Stimulated activated CD8-positive, alpha-beta memory T cell treated with anti-CD3 and anti-CD28 coated beads, Interleukin-4, amount 100 ng/mL, for 4 hours (primary cell): ENCODE measurements around the gene FIS1.
"Not testable (repeated sequence)": the region's sequence is repeated elsewhere in the genome, so short reads cannot be mapped to it uniquely, and the experiment has no call there.

Experiments used
- DNase-seq, 2 donors: peaks; one replicate each; pipeline ENCODE4 v3.0.0-alpha.2; 2020; ENCODE audit warnings: low read depth in 2 of 2, low spot score in 1 of 2

FIS1 gene

DNA sequence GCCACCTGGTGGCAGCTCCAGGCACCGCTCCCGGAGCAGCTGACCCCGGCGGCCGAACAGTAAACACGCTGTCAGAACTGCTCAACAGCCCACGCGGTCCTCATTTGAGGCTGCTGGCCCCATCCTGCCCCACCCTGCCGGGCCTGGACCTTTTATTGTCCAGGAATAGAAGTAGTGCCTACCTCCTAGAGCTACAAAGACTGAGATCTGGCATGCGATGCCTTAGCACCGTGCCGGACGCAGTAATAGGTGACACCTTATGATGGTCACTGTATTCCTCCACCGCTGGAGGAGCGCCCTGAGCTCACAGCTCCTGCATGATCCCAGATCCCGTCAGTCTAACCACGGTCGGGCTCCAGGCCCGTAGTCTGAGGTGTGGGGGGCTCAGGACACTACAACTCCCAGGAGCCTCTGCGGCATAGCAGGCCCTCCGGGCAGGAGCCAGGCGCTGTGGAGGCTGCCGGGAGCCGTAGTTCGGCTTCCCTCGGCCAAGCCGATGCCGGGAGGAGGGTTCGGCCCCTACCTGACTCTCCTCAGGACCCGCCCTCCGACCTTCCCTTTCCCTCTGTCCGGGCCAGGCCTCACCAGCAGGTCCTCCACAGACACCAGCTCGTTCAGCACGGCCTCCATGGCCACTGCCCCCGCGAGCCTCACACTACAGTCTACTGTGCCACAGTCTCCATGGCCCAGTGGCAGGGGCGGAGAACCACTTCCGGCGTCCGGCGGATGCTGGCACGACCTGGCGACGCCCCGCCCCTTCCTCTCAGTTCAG, at the start of gene FIS1:
TSS of gene FIS1 (minus strand) at position 707 of the 772 bp plus-strand sequence. CDS start at position 630, 77 bp downstream.
- peak; percentile 79 to 83 for DNase-seq

DNA sequence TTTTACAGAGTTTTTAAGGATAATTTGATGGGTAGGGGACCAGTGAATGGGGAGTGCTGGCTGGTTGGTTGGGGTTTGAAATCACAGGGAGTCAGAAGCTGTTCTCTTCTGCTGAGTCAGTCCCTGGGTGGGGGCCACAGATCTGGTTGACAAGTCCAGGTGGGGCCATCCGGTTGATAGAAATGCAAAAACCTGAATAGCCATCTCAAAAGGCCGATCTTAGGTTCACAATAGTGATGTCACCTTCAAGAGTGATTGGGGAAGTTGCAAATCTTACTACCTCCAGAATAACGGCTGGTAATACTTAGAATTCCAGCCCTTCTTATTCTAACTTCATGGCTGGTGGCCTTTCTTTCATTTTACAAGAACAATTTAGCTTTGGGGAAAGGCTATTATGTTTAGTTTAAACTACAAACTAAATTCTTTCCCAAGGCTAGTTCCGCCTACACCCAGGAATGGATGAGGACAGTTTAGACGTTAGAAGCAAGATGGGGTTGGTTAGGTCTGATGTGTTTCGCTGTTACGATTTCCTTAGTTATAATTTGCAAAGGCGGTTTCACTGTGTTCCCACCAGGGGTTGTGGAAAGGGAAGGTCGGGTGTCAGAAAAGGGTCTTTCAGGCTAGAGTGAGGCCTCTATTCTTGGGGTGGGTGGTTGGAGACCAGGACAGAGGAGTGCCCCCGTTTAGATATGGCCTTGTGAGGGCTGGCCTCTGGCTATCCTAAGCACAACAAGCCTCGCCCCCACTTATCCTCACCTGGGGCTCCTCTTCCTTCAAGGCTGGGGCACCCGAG, 49.4 kb upstream of the FIS1 start:
- DNase-seq: no peak

DNA sequence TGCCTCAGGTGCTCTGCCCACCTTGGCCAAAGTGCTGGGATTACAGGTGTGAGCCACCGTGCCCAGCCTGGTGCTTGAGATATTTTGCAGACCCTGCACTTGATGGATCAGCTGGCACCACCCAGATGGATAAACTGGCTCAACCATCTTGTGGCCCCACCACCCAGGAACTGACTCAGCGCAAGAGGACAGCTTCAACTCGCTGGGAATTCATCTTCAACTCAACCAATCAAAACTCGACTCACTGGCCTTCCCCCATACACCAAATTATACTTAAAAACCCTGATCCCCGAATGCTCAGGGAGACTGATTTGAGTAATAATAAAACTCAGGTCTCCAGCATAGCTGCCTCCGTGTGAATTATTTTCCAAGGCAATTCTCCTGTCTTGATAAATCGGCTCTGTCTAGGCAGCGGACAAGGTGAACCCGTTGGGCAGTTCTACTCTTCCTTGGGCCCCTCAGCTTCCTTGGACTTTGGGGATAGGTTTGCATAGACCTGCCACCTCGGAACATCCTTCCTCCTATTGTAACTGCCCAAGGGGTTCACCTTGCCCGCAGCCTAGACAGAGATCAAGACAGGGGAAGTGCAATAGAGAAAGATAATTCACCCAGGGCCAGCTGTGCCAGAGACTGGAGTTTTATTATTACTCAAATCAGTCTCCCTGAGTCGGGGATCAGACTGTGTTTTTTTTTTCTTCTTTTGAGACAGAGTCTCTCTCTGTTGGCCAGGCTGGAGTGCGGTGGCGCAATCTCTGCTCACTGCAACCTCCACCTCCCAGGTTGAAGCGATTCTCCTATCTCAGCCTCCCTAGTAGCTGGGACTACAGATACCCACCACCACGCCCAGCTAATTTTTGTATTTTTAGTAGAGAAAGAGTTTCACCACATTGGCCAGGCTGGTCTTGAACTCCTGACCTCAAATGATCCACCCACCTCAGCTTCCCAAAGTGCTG, 48.5 kb upstream of the FIS1 start:
- not testable (repeated sequence) for DNase-seq

DNA sequence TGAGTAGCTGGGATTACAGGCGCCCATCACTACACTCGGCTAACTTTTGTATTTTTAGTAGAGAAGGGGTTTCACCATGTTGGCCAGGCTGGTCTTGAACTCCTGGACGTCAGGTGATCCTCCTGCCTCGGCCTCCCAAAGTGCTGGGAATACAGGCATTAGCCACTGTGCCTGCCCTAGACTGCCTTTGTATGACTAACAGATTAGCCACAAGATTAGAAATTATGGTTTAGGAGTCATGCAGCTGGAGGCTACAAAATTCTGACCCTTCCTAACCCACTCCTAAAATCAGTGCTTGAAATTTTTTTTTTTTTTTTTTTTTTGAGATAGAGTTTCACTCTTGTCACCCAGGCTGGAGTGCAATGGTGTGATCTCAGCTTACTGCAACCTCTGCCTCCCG, 47.7 kb upstream of the FIS1 start:
- DNase-seq: not testable (repeated sequence)

DNA sequence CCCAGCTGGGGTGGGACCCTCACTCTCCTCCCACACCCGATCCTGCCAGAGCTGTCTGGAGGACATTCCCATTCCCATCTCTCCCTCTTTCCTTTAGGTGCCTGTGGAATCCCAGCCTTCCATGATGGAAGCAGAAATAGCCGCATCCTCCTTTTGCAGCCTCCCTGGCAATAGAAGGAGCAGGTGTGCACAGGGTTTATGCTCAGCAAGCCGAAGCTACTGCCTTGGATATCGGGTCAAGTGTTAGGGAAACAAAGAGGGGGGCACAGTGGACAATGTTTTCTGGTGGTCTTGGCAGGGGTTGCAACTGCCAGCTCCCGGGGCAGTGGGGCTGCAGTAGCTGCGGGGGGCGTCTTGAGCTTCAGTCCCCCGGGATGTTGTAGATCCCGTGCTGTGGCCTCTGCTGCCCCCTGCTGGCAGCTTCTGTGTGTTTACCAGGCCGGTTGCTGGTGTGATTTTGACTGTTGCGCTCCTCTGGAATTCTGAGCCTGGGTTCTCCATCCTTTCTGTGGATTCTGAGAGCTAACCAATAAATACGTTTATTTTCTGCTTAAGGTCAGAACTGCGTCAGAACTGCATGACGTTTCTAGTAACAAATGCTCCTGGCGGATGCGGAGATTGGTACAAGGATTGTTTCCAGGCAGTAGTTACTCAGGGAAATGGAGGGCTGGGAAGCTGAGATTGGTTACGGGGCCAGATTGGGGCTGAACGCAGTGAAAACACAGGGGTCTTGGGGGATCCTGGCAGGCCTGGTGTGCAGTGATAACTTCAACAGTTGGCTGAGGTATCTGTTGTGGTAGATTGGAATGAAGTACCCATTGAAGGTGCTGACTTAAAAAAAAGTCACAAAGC, 45.5 kb upstream of the FIS1 start:
- peak; percentile 24 to 45 for DNase-seq

DNA sequence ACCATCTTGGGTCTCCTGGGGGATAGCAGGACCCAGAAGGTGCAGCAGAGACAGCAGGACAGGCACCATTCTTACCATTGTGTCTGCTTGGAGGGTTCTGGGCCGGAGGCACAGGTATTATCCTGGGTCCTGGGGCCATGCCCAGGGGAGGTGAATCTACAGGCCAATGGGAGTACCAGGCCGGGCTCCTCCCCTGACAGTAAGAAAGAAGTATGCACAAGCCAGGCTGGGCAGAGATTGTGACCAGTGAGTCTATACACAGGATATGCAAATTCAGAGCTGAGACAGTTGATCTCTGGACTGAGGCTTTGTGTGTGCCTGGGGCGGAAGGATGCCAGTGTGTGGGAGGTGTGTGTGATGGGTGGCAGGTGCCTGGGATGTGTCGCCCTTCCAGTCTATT, 44.8 kb upstream of the FIS1 start:
- DNase-seq: not testable (repeated sequence)

DNA sequence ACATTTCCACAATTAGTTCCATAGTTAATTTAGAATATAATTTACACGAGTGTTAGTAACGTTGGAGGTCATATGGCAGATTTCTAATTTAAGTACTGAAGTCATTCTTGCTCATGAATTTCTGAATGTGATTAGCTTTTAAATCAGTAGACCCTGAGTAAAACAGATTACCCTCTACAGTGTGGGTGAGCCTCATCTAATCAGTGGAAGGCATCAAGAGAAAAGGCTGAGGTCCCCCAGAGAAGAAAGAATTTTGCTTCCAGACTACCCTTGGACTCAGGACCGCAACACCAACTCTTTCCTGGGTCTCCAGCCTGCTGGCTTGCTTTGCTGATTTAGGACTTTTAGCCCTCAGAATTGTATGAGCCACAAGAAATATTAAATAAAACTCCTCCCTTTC, 43.6 kb upstream of the FIS1 start:
- no peak for DNase-seq

DNA sequence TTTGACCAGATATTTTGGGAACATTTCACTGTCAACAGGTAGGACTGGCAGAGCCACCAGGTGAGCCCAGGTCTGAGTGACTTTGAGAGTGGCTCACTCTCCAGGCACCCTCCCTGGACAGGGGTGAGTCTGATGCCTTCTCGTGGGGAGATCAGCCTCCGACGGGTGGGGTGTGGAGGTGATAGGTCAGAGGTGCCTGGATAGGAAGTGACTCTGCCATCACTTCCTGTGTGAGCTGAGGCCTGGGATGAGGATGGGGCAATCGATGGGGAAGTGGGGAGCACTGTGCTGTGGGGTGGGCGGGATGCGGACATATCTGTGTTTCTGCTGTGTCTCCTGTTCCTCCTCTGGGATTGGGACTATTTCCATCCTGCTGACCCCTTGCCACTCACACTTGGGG, 42.2 kb upstream of the FIS1 start:
- no peak for DNase-seq

DNA sequence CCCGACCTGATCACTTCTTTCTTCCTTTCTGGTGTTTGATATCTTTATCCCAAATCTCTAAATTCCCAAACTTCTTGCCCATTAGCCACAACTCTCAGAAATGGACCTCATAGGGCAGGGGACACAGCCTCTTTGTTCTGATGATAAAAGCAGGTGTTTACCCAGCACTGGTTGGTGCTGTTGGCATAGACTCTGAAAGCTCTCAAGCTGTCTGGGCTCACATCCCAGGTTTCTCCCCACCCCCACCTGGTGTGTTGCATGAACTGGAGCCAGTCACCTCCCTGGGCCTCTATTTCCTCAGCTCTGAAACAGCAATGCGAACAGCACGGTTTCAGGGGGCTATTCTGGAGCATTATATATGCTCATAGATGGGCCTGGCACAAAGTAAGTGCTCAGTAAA, 41.0 kb upstream of the FIS1 start:
- not testable (repeated sequence) for DNase-seq

DNA sequence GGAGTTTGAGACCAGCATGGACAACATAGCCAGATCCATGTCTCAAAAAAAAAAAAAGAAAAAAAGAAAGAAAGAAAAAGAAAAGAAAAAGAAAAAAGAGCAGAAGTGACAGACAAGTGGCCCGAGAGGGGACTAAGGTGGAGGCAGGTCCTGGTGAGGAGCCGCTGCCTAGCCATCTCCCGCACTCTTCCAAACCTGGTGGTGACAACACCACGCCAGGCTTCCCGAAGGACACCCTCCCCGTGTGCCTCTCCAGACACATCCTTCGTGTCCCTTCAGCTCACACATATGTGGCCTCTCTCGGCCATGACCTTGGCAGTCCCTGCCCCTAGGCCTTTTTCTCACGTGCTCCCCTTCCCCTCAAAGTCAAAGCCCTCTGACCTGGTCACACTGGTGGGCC, 40.3 kb upstream of the FIS1 start:
- DNase-seq: no peak

DNA sequence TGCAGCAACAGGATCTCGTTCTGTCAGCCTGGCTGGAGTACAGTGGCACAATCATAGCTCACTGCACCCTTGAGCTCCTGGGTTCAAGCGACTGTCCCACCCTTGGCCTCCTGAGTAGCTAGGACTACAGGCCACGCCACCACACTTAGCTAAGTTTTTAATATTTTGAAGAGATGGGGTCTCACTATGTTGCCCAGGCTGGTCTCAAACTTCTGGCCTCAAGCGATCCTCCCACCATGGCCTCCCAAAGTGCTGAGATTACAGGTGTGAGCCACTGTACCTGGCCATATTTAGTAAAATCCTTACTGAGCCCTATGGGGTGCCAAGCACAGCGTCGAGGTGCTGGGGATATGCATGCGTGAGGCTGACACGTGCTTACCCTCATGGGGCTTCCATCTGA, 36.0 kb upstream of the FIS1 start:
- not testable (repeated sequence) for DNase-seq

DNA sequence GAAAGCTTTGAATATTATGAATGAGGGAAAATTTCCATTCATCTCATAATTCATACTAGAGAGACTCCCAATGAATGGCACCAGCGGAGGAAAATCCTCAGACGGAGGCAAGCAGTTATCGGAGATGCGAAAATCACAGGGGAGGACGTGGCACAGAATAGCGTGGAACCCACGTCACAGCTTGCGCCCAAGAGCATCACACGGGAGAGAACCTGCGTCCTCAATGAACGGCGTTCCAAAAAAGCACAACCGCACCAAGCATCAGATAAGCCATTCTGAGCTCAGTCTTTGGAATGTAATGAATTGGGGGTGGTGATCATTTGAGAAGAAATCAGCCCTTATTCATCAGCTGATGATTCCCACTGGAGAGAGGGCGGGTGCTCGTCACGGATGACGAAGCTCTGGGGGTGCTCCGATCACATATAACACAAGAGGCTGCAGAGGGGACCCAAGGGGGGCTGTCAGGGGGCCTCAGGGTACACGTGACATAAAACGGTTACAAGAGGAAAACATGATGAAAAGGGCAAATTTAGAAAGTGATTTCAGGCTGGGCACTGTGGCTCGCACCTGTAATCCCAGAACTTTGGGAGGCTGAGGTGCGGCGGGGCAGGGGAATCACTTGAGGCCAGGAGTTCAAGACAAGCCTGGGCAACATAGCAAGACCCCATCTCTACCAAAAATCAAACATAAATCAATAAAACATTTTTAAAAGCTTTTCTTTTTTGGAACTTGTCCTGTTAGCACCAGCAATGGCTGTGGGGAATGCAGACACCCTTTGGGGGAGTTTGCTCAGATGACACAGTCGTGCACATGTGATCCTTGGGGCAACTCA, 33.8 kb upstream of the FIS1 start:
- DNase-seq: no peak

DNA sequence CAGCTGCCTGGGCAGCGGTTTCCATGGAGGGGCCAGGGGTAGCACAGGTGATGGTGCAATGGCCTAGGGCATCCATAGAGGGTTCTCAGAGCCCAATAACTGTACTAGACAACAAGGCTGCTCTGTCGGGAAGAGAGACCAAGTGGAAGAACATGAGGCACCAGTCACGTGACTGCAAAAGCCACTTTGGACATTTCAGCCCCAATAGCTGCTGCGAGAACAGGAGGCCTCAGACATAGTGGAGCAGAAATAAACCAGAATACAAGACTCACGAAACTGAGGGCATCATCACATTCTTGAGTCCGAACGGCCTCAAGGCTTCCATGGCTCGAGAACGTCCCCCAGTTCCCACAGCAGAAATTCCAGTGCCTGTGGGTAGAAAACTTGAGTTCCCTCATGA, 32.3 kb upstream of the FIS1 start:
- no peak for DNase-seq

DNA sequence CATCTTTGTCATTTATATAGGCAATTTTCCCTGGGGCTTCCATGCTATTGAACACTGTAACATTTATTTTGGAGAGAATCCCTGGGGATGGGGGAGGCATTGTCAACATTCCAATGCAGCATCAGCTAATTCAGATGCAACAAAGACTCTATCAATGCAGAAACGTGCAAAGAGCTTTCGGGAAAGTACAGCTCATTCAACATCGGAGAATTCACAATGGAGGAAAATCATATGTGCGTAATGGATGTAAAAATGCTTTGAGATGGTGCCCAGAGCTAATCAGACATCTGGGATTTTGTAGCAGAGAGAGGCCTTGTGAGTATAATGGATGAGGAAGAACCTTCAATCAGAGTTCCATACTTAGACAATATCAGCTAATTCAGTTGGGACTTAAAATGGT, 28.3 kb upstream of the FIS1 start:
- no peak for DNase-seq

DNA sequence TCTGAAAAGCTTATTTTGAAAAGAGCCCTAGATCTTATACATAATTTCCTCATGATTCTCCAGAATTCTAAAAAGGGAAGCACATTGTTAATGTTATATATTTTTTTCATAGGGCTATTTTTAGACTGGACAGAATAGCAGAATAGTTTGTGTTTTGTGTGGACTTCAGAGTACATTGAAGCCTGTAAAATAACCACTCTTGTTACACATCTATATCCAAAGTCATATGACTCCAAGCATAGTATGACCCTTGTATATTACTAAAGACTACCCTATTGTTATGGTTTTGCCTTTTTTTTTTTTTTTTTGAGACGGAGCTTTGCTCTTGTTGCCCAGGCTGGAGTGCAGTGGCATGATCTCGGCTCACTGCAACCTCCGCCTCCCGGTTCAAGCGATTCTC, 26.1 kb upstream of the FIS1 start:
- DNase-seq: no peak

DNA sequence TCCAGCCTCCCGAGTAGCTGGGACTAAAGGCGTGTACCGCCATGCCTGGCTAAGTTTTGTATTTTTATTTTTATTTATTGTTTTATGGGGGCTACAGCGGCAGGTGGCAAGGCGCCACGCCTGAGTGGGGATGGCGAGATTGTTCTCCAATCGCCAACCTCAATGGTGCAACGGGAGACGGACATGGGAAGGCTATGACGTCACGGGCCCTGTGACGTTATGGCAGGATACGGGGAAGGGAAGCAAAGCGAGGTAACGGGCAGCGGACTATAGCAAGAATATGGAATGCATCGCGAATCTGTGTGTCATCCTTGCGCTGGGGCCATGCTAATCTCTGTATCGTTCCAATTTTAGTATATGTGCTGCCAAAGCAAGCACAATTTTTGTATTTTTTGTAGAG, 24.8 kb upstream of the FIS1 start:
- no peak for DNase-seq

DNA sequence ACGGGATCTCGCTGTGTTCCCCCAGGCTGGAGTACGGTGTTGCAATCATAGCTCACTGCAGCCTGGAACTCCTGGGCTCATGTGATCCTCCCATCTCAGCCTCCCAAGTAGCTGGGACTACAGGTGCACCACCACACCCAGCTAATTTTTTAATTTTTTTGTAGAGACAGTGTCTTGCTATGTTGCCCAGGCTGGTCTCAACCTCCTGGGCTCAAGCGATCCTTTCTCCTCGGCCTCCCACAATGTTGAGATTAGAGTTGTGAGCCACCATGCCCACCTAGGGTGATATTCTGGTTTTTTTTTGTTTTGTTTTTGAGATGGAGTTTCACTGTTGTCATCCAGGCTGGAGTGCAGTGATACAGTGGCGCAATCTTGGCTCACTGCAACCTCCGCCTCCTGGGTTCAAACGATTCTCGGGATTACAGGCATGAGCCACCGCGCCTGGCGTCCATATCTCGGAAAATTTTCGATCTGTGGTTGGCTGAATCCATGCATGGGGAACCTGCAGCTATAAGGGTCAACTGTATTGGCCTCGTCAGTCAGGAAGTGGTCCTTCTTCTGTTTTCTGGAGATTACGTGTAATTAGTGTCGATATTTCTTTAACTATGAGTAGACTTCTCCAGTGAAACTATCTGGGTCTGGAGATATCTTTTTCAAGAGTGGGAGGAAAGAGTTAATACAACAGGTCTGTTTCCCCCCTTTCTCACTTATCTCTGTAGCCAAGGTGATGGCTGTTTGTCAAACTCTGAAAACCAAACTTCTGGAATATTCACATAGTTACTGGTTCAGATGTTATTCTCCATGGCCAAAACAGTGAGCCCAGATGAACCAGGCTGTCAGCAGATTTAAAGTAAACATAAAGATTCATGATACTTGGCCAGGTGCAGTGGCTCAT, 21.0 kb upstream of the FIS1 start:
- DNase-seq: no peak

DNA sequence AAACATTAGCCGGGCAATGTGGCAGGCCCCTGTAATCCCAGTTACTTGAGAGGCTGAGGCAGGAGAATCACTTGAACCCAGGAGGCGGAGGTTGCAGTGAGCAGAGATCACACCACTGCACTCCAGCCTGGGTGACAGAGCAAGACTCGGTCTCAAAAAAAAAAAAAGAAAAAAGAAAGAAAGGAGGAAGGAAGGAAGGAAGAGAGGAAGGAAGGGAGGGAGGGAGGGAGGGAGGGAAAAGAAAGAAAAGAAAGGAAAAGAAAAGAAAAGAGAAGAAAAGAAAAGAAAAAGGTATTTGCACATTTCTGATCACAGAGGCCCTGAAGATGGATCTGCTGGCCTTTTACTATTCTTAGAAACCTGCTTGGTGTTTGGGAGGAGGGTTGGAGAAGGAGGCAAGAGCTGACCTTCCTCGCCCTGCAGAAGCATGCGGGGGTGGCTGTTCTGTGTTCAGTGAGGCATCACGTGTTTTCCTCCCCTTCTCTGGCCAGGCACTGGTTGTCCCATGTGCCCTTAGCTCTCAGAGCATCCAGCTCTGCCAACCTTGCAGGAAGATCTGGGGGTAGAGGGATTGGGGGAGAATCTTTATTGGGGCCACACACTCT, 19.3 kb upstream of the FIS1 start:
- DNase-seq: not testable (repeated sequence)
